ENCODE measurements around the gene CSNK1G2. TPM values are rescaled to one million over a fixed set of nuclear protein-coding genes. Genes with fewer than 3 reads are reported as not detected.

Gene CSNK1G2
- polyA plus RNA-seq, 1 donor from 2014 or later, result 110 TPM

DNA sequence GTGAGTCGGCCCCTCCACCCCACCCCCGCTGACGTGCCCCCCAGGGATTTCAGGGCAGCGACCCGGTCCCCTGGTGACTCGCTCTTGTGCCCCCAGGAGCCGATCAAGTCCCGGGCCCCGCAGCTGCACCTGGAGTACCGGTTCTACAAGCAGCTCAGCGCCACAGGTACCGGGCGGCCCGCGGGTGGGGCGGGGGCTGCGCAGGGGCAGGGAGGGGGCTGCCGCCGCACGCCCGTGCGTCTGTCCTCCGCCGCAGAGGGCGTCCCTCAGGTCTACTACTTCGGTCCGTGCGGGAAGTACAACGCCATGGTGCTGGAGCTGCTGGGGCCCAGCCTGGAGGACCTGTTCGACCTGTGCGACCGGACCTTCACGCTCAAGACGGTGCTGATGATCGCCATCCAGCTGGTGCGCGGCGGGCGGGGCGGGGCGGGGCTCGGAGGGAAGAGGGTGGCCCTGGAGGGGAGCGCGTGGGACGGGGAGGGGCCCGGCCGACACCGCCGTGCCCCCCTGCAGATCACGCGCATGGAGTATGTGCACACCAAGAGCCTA is 37.4 kb downstream of the CSNK1G2 start:
- Histone ChIP-seq H3K9me3 (ENCODE audit: low read length) (no peaks in the 10 kb centered on the region), H3K9me2 (ENCODE audit: insufficient read depth, low read length) (no peaks in the 10 kb centered on the region), H3K9ac (ENCODE audit: low read length) (no peak overlapping the region), H3K36me3 (ENCODE audit: insufficient read depth, low read length) (no peaks in the 10 kb centered on the region), H3K27ac (ENCODE audit: low read length) (no peak overlapping the region), H2AFZ (ENCODE audit: low read depth, low read length) (no peak overlapping the region), H3K27me3 (ENCODE audit: insufficient read depth, low read depth, low read length) (no peaks in the 10 kb centered on the region), H4K20me1 (ENCODE audit: insufficient read depth) (no peaks in the 10 kb centered on the region), H3K79me2 (replicated peaks; ENCODE audit: insufficient read depth, low read length) (peaks cover 2% of the 10 kb centered on the region), H3F3A (ENCODE audit: insufficient read depth, low read length, poor library complexity, severe bottlenecking) (no peaks in the 10 kb centered on the region), H3K4me2 (ENCODE audit: low read length) (no peak overlapping the region), H3K4me3 (ENCODE audit: low read length) (no peak overlapping the region)
- TF ChIP-seq EZH2 (IDR thresholded peaks at IDR 0.05; ENCODE audit: borderline replicate concordance, insufficient read depth, low read length, poor library complexity, severe bottlenecking) (no peak), POLR2AphosphoS5 (IDR thresholded peaks at IDR 0.05) (no peak), CTCF (IDR thresholded peaks at IDR 0.05; ENCODE audit: poor library complexity, severe bottlenecking) (no peak), MXI1 (conservative IDR thresholded peaks at IDR 0.05; ENCODE audit: poor library complexity, severe bottlenecking) (no peak), TAF1 (IDR thresholded peaks at IDR 0.05; ENCODE audit: low read depth) (no peak), RAD21 (conservative IDR thresholded peaks at IDR 0.05) (no peak), SMC3 (conservative IDR thresholded peaks at IDR 0.05; ENCODE audit: poor library complexity) (no peak), EP300 (conservative IDR thresholded peaks at IDR 0.05; ENCODE audit: poor library complexity, severe bottlenecking) (no peak)
- TF ChIP-seq, protein P1, sequence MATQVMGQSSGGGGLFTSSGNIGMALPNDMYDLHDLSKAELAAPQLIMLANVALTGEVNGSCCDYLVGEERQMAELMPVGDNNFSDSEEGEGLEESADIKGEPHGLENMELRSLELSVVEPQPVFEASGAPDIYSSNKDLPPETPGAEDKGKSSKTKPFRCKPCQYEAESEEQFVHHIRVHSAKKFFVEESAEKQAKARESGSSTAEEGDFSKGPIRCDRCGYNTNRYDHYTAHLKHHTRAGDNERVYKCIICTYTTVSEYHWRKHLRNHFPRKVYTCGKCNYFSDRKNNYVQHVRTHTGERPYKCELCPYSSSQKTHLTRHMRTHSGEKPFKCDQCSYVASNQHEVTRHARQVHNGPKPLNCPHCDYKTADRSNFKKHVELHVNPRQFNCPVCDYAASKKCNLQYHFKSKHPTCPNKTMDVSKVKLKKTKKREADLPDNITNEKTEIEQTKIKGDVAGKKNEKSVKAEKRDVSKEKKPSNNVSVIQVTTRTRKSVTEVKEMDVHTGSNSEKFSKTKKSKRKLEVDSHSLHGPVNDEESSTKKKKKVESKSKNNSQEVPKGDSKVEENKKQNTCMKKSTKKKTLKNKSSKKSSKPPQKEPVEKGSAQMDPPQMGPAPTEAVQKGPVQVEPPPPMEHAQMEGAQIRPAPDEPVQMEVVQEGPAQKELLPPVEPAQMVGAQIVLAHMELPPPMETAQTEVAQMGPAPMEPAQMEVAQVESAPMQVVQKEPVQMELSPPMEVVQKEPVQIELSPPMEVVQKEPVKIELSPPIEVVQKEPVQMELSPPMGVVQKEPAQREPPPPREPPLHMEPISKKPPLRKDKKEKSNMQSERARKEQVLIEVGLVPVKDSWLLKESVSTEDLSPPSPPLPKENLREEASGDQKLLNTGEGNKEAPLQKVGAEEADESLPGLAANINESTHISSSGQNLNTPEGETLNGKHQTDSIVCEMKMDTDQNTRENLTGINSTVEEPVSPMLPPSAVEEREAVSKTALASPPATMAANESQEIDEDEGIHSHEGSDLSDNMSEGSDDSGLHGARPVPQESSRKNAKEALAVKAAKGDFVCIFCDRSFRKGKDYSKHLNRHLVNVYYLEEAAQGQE (IDR thresholded peaks at IDR 0.05; ENCODE audit: borderline replicate concordance), result no peak

DNA sequence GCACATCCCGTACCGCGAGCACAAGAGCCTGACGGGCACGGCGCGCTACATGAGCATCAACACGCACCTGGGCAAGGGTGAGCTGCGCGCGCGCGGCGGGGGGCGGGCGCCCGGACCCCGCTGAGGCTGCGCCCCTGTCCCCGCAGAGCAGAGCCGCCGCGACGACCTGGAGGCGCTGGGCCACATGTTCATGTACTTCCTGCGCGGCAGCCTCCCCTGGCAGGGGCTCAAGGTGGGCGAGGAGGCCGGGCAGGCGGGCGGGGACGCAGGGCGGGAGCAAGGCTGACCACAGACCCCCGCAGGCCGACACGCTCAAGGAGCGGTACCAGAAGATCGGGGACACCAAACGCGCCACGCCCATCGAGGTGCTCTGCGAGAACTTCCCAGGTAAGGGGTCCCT is 38.0 kb downstream of the CSNK1G2 start:
- Histone ChIP-seq H3K27ac (ENCODE audit: low read length) (no peak overlapping the region), H3K79me2 (replicated peaks; ENCODE audit: insufficient read depth, low read length) (no peaks in the 10 kb centered on the region), H3K27me3 (ENCODE audit: insufficient read depth, low read depth, low read length) (no peaks in the 10 kb centered on the region), H3K9me2 (ENCODE audit: insufficient read depth, low read length) (no peaks in the 10 kb centered on the region), H2AFZ (ENCODE audit: low read depth, low read length) (no peak overlapping the region), H3K4me3 (ENCODE audit: low read length) (no peak overlapping the region), H4K20me1 (ENCODE audit: insufficient read depth) (no peaks in the 10 kb centered on the region), H3F3A (ENCODE audit: insufficient read depth, low read length, poor library complexity, severe bottlenecking) (no peaks in the 10 kb centered on the region), H3K9me3 (ENCODE audit: low read length) (no peaks in the 10 kb centered on the region), H3K9ac (ENCODE audit: low read length) (no peak overlapping the region), H3K36me3 (ENCODE audit: insufficient read depth, low read length) (no peaks in the 10 kb centered on the region), H3K4me2 (ENCODE audit: low read length) (no peak overlapping the region)
- TF ChIP-seq SMC3 (conservative IDR thresholded peaks at IDR 0.05; ENCODE audit: poor library complexity) (no peak), RAD21 (conservative IDR thresholded peaks at IDR 0.05) (no peak), MXI1 (conservative IDR thresholded peaks at IDR 0.05; ENCODE audit: poor library complexity, severe bottlenecking) (no peak)

All from neural cell (in vitro differentiated cells).